Progenitor cell of endocrine pancreas (in vitro differentiated cells): Measurements from ENCODE around the gene FMN2. TPM values are rescaled to one million over a fixed set of nuclear protein-coding genes. Genes with fewer than 3 reads are reported as not detected.

Experiments
- DNase-seq: peaks from one replicate; pipeline ENCODE4 v3.0.0; 2021; ENCODE audit warnings: low spot score; ENCODE audit not compliant: unreplicated experiment
- H3K27ac Mint-ChIP-seq: 2 replicates; pipeline ENCODE4 v1.8.0; 2021; ENCODE audit warnings: mild to moderate bottlenecking, moderate library complexity, mixed read lengths
- H3K27me3 Mint-ChIP-seq: 2 replicates; pipeline ENCODE4 v1.8.0; 2021; ENCODE audit warnings: mixed read lengths
- H3K36me3 Mint-ChIP-seq: 2 replicates; pipeline ENCODE4 v1.8.0; 2022; ENCODE audit warnings: mixed read lengths; ENCODE audit not compliant: insufficient read depth
- H3K4me1 Mint-ChIP-seq: 2 replicates; pipeline ENCODE4 v1.8.0; 2021; ENCODE audit warnings: low read depth, mixed read lengths
- H3K4me3 Mint-ChIP-seq: 2 replicates; pipeline ENCODE4 v1.8.0; 2021; ENCODE audit warnings: low read depth, mild to moderate bottlenecking, moderate library complexity, mixed read lengths
- H3K9me3 Mint-ChIP-seq: 2 replicates; pipeline ENCODE4 v1.8.0; 2021; ENCODE audit warnings: low read depth, mixed read lengths
- total RNA-seq: library from RNA; stranded (reverse); gene quantifications from 2 replicates; pipeline ENCODE4 v1.2.1, GENCODE V29; 2021
- TF ChIP-seq, protein P1 (sequence below): fragments of 200-600 bp; sonication (generic); IDR thresholded peaks from one replicate; pipeline ENCODE4 v1.5.0; 2021; ENCODE audit warnings: antibody characterized with exemption, mild to moderate bottlenecking; ENCODE audit not compliant: unreplicated experiment

The FMN2 gene
- total RNA-seq, 1 donor from 2014 or later: 3.2 TPM

DNA sequence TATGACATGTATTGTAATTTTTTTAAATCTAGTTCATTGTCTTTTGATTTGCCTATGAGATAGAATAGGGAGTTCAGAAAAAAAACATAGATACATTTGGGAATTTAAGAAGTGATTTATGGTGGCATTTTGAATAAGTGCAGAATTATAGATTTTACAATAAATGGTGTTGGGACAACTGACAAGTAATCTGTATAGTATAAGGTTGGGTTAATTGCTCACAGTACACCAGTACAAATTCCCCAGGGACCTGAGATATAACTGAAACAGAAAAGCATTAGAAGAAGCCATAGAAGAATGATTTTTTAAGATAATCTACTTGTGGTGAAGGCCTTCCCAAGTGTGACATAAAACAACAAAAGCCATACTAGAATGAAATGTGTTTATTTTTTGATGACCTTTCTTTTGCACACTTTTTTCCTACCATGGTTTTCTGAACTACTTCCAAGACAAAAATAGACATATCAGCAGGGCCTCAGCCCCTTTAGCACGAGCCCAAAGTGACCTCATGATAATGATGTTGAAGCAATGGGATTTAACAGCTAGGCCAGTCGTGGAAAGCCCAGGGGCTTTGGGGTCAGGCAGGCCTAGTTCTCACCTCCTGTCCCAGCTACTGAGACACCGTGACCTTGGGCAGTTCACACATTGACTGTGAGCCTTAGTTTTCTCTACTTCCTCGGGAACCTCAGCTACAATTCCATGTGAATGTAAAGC is 432.8 kb downstream of the FMN2 start:
- H3K27me3 Mint-ChIP-seq: no peaks in the 10 kb centered on the region
- no peaks in the 10 kb centered on the region for H3K36me3 Mint-ChIP-seq
- TF ChIP-seq, protein P1, sequence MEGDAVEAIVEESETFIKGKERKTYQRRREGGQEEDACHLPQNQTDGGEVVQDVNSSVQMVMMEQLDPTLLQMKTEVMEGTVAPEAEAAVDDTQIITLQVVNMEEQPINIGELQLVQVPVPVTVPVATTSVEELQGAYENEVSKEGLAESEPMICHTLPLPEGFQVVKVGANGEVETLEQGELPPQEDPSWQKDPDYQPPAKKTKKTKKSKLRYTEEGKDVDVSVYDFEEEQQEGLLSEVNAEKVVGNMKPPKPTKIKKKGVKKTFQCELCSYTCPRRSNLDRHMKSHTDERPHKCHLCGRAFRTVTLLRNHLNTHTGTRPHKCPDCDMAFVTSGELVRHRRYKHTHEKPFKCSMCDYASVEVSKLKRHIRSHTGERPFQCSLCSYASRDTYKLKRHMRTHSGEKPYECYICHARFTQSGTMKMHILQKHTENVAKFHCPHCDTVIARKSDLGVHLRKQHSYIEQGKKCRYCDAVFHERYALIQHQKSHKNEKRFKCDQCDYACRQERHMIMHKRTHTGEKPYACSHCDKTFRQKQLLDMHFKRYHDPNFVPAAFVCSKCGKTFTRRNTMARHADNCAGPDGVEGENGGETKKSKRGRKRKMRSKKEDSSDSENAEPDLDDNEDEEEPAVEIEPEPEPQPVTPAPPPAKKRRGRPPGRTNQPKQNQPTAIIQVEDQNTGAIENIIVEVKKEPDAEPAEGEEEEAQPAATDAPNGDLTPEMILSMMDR: no peak
- DNase-seq: no peak
- H3K4me3 Mint-ChIP-seq: no peak overlapping the region
- peaks cover 47% of the 10 kb centered on the region for H3K4me1 Mint-ChIP-seq
- H3K9me3 Mint-ChIP-seq: no peaks in the 10 kb centered on the region
- peak overlapping the region; percentile 62 for H3K27ac Mint-ChIP-seq
